GM12872 (cell line): Measurements from ENCODE around the gene REPIN1.

Source experiments
- TF ChIP-seq, protein P1 (sequence below): IDR thresholded peaks from 3 replicates; pipeline ENCODE4 v1.5.1; 2011; ENCODE audit warnings: low read depth, mild to moderate bottlenecking, low read length, moderate library complexity; ENCODE audit not compliant: insufficient read depth

Gene REPIN1

GRCh38 chr7:150393325-150393724 is 24.7 kb downstream of the REPIN1 start:
- TF ChIP-seq, protein P1, sequence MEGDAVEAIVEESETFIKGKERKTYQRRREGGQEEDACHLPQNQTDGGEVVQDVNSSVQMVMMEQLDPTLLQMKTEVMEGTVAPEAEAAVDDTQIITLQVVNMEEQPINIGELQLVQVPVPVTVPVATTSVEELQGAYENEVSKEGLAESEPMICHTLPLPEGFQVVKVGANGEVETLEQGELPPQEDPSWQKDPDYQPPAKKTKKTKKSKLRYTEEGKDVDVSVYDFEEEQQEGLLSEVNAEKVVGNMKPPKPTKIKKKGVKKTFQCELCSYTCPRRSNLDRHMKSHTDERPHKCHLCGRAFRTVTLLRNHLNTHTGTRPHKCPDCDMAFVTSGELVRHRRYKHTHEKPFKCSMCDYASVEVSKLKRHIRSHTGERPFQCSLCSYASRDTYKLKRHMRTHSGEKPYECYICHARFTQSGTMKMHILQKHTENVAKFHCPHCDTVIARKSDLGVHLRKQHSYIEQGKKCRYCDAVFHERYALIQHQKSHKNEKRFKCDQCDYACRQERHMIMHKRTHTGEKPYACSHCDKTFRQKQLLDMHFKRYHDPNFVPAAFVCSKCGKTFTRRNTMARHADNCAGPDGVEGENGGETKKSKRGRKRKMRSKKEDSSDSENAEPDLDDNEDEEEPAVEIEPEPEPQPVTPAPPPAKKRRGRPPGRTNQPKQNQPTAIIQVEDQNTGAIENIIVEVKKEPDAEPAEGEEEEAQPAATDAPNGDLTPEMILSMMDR = no peak

- TF ChIP-seq, protein P1 = no peak
These were observed 27.8 kb downstream of the REPIN1 start for GRCh38 chr7:150396426-150396825.

GRCh38 chr7:150396851-150397260 is 28.2 kb downstream of the REPIN1 start:
- TF ChIP-seq, protein P1 = no peak

GRCh38 chr7:150397346-150398107 is 28.9 kb downstream of the REPIN1 start:
- TF ChIP-seq, protein P1 = no peak

DNA sequence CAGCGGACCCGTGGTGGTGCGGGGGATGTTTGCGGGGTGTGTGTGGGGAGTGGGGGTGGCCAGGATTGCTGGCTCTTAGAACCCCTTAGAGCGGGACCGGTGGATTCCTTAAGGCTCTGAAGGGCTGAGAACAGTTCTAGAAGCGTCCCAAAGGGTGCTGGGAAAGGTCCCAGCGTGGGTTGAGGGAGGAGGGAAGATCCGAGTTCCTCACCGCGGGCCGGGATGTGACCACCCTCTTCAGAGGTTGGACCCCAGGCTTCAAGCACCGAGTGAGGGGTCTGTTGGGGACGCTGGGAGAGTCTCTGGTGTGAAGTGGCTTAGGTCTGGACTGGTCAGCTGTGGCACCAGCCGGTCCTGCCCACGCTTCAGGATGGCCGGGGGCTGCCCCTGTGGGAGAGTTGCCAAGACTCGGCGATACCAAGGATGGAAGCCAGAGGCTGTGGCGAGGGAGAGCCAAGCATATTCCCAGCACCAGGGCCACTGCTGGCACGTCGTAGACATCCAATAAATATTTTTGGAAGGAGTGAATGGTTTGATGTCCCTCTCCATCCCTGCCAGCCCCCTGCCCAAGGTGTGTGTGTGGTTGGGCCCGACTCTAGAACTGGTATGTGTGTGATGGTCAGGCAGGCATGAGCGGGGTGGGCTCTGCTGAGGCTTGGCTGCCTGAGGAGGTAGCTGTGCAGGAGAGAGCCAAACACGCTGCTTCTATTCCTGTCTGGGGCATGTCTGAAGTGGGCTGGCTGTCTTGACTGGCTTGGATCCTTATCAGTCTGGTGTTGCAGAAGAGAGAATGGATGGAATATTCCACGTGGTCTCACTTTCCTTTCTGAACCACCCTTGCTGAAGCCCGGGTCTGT is 29.7 kb downstream of the REPIN1 start:
- TF ChIP-seq, protein P1 = no peak

- TF ChIP-seq, protein P1 = no peak
These were observed 30.3 kb downstream of the REPIN1 start for GRCh38 chr7:150398965-150399320.

DNA sequence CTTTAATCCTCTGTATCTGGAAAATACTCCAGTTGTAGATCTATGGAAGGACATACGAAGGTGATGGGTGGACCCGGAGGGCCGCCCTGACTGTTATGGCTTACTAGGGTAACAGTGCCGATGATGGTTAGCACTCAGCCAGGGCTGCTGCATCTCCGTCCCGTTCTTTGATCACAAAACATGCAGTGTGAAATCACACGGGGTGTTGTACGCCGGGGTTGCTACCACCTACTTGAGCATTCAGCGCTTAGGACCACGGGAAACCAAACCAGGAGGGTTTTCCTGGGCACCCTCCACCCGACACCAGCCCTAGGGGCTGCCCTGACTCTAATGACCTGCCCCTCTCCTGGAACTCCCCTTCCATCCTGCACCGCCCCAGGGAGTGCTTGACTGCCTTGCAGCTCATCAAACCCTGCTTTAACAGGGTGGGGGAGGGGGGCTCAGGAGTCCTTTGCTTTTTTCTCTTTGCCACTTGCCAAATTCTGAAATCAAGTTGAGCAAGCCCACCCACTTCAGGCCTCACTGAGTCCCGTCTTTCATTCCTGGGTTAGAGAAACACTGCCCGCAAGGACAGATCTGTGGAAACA is 30.9 kb downstream of the REPIN1 start:
- TF ChIP-seq, protein P1 = no peak
